ENCODE measurements around the gene INSC. TPM values are rescaled to one million over a fixed set of nuclear protein-coding genes. Genes with fewer than 3 reads are reported as not detected.

The INSC gene
- total RNA-seq, 1 donor from 2014 or later: 0.23 TPM

GRCh38 chr11:15123849-15124248 is 9.1 kb downstream of the INSC start:
- DNase-seq (ENCODE audit: low spot score): no peak
- H3K36me3 Mint-ChIP-seq (ENCODE audit: low read depth, unreplicated experiment): no peaks in the 10 kb centered on the region
- peaks cover 4% of the 10 kb centered on the region for H3K27me3 Mint-ChIP-seq (ENCODE audit: unreplicated experiment)
- TF ChIP-seq CTCF (IDR thresholded peaks at IDR 0.05; ENCODE audit: unreplicated experiment): no peak
- no peaks in the 10 kb centered on the region for H3K4me1 Mint-ChIP-seq (ENCODE audit: unreplicated experiment)
- no peak overlapping the region for H3K4me3 Mint-ChIP-seq (ENCODE audit: unreplicated experiment)
- no peak overlapping the region for H3K27ac Mint-ChIP-seq (ENCODE audit: unreplicated experiment)
- H3K9me3 Mint-ChIP-seq (ENCODE audit: unreplicated experiment): no peaks in the 10 kb centered on the region

- Mint-ChIP-seq H3K27me3 (ENCODE audit: unreplicated experiment) (peaks cover 2% of the 10 kb centered on the region), H3K4me1 (ENCODE audit: unreplicated experiment) (no peaks in the 10 kb centered on the region), H3K4me3 (ENCODE audit: unreplicated experiment) (no peak overlapping the region), H3K9me3 (ENCODE audit: unreplicated experiment) (no peaks in the 10 kb centered on the region), H3K36me3 (ENCODE audit: low read depth, unreplicated experiment) (no peaks in the 10 kb centered on the region), H3K27ac (ENCODE audit: unreplicated experiment) (no peak overlapping the region)
- no peak for DNase-seq (ENCODE audit: low spot score)
- TF ChIP-seq CTCF (IDR thresholded peaks at IDR 0.05; ENCODE audit: unreplicated experiment): no peak
Observed at GRCh38 chr11:15124528-15124927, 9.8 kb downstream of the INSC start.

- H3K36me3 Mint-ChIP-seq (ENCODE audit: low read depth, unreplicated experiment): no peaks in the 10 kb centered on the region
Observed at GRCh38 chr11:15127341-15127740, 12.6 kb downstream of the INSC start.

GRCh38 chr11:15128621-15129020 is 13.9 kb downstream of the INSC start:
- no peak for TF ChIP-seq CTCF (IDR thresholded peaks at IDR 0.05; ENCODE audit: unreplicated experiment)
- Mint-ChIP-seq H3K36me3 (ENCODE audit: low read depth, unreplicated experiment) (no peaks in the 10 kb centered on the region), H3K4me3 (ENCODE audit: unreplicated experiment) (no peak overlapping the region), H3K27ac (ENCODE audit: unreplicated experiment) (no peak overlapping the region), H3K4me1 (ENCODE audit: unreplicated experiment) (no peaks in the 10 kb centered on the region), H3K27me3 (ENCODE audit: unreplicated experiment) (peaks cover 1% of the 10 kb centered on the region), H3K9me3 (ENCODE audit: unreplicated experiment) (no peaks in the 10 kb centered on the region)
- no peak for DNase-seq (ENCODE audit: low spot score)

More at GRCh38 chr11:15127341-15127740, 12.6 kb downstream of the INSC start:
- no peaks in the 10 kb centered on the region for H3K4me1 Mint-ChIP-seq (ENCODE audit: unreplicated experiment)
- H3K27me3 Mint-ChIP-seq (ENCODE audit: unreplicated experiment): peaks cover 1% of the 10 kb centered on the region
- H3K4me3 Mint-ChIP-seq (ENCODE audit: unreplicated experiment): no peak overlapping the region
- no peak overlapping the region for H3K27ac Mint-ChIP-seq (ENCODE audit: unreplicated experiment)
- no peak for DNase-seq (ENCODE audit: low spot score)
- no peak for TF ChIP-seq CTCF (IDR thresholded peaks at IDR 0.05; ENCODE audit: unreplicated experiment)
- H3K9me3 Mint-ChIP-seq (ENCODE audit: unreplicated experiment): no peaks in the 10 kb centered on the region

GRCh38 chr11:15136166-15136565 is 21.4 kb downstream of the INSC start:
- TF ChIP-seq CTCF (IDR thresholded peaks at IDR 0.05; ENCODE audit: unreplicated experiment): no peak
- no peak overlapping the region for H3K27ac Mint-ChIP-seq (ENCODE audit: unreplicated experiment)
- no peak for DNase-seq (ENCODE audit: low spot score)
- no peaks in the 10 kb centered on the region for H3K4me1 Mint-ChIP-seq (ENCODE audit: unreplicated experiment)
- H3K4me3 Mint-ChIP-seq (ENCODE audit: unreplicated experiment): no peak overlapping the region
- H3K36me3 Mint-ChIP-seq (ENCODE audit: low read depth, unreplicated experiment): no peaks in the 10 kb centered on the region
- no peaks in the 10 kb centered on the region for H3K27me3 Mint-ChIP-seq (ENCODE audit: unreplicated experiment)
- H3K9me3 Mint-ChIP-seq (ENCODE audit: unreplicated experiment): no peaks in the 10 kb centered on the region
